GM10266 (cell line): ENCODE measurements around the gene MEPE.

Experiments used
- DNase-seq: peaks from one replicate; pipeline ENCODE4 v3.0.0; 2012; ENCODE audit errors: extremely low spot score
- CTCF ChIP-seq: IDR thresholded peaks from 2 replicates; pipeline ENCODE4 v1.5.1; 2012; ENCODE audit warnings: mild to moderate bottlenecking, low read depth; ENCODE audit not compliant: control insufficient read depth, insufficient read depth; ENCODE audit errors: missing control alignments

MEPE gene

GRCh38 chr4:87839592-87839946, 6.8 kb downstream of the MEPE start:
- DNase-seq: no peak
- no peak for TF ChIP-seq CTCF

DNA sequence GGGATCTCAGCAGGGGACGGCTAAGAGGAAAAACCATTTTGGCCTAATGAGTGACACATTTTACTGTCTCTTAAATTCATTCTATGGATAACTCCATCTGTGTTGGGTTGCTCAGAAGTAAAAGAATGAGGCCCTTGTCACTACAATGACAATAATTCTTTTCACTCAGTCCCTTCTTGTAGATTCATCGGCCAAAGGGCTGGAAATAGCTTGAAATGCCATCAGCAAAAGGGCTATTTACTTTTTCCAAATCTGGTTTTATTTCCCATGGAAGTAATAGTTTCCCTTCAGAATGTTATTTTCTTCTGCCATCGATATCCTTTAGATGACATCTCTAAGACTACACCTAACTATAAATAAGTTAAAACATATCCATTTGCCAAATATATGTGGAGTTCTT, 7.4 kb downstream of the MEPE start:
- TF ChIP-seq CTCF: no peak
- DNase-seq: no peak

DNA sequence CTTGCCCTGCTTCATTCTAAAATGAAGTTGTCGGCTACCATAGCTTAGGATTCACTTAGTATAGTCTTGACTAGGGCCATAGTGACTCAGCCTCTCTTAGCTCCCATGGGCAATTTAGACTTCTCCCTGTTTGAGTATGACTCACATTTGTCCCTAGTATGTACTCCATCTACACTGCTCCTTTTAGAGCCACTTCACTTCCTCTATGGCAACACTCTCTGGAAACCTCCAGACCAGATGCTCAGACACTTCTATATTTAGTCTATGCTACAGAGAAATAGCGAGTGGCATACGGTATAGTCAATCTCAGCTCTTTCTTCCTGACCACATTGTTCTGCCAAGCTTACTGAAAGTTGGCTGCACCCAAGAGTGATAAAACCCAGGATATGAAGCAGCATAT, 11.2 kb downstream of the MEPE start:
- no peak for DNase-seq
- TF ChIP-seq CTCF: no peak

DNA sequence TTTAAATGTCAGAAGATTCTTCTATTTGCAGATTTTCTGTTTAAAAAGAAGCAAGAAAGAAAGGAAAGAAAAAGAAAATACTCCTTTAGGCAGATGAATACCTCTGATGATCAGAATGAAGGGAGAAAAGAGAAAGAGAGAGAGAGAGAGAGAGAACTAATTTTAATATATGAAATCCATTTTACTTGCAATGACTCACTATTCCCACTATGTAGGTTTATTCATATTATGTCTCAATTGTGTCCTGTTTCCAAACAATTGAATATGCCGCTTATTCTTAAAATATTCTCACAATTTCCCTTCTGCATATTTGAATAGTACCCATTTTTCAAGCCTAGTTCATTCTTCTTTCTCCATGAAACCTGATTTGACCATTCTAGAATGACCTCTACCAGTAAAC, 11.7 kb downstream of the MEPE start:
- TF ChIP-seq CTCF: no peak
- no peak for DNase-seq

DNA sequence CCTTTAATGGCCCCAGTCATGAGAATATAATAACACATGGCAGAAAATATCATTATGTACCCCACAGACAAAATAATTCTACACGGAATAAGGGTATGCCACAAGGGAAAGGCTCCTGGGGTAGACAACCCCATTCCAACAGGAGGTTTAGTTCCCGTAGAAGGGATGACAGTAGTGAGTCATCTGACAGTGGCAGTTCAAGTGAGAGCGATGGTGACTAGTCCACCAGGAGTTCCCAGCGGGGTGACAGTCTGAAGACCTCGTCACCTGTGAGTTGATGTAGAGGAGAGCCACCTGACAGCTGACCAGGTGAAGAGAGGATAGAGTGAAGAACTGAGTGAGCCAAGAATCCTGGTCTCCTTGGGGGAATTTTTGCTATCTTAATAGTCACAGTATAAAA, 13.5 kb downstream of the MEPE start:
- DNase-seq: no peak
- no peak for TF ChIP-seq CTCF

GRCh38 chr4:87848622-87849351, 16.0 kb downstream of the MEPE start:
- peak; percentile 60 for TF ChIP-seq CTCF
- peak; percentile 38 for DNase-seq

DNA sequence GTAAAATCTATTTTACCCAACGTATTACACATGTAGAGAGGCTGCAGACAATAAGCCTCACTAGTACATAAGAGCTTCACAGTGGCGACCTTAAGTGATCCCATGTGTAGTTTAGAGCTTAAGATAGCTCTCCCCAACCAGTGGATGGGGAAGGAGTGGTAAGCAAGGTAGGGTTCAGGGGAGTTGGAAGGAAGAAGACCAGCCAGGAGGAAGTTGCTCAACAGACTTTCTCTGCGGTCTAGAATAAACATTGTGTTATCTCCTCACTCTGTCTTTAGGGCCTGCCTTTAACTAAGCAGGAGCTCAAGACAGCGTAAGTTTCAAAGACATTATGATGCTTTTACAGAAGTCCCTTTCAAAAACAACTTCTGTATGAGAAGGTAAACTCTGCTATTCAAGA, 16.8 kb downstream of the MEPE start:
- no peak for TF ChIP-seq CTCF
- no peak for DNase-seq
